NCI-H1417 treated with DMSO at 0.1 percent for 48 hours (cell line): ENCODE results near the gene XBP1.
"Not testable (repeated sequence)": the region's sequence is repeated elsewhere in the genome, so short reads cannot be mapped to it uniquely, and the experiment has no call there.

Source experiments
- DNase-seq: peaks from one replicate; lab custom pipeline; 2025; lab: John Stamatoyannopoulos, UW

Gene XBP1

GRCh38 chr22:28791841-28792490, 8.4 kb downstream of the XBP1 start:
- DNase-seq = no peak

DNA sequence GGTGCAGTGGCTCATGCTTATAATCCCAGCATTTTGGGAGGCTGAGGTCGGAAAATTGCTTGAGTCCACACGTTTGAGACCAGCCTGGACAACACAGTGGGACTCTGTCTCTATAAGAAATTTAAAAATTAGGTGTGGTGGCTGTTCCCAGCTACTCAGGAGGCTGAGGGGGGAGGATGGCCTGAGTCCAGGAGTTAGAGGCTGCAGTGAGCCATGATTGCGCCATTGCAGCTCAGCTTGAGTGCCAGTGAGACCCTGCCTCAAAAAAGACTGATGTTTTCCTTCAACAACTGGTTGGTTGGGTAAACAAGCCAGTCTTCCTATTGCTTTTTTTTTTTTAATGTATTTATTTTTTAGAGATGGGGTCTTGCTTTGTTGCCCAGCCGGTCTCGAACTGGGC, 9.2 kb downstream of the XBP1 start:
- no peak for DNase-seq

DNA sequence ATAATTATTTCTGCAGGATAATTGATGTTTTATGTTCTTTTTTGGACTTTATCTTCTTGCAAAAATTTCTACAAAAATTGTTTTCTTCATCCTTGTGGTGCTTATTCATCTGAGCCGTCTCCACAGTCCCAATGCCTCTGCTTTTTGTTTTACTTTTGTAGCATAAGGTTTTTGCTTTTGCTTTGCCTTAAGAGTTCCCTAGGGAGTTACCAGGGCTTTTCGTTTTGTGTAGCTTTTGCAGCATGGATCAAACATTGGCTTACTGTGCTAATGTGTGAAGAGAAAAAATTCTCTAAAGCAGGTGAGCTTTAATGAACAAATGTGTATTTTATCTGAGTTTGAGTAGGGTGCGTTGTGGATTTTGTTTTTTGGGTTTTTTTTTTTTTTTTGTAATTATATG, 11.8 kb downstream of the XBP1 start:
- no peak for DNase-seq

GRCh38 chr22:28783786-28784671, 16.3 kb downstream of the XBP1 start:
- DNase-seq = no peak

GRCh38 chr22:28780296-28780695, 20.1 kb downstream of the XBP1 start:
- DNase-seq = no peak

DNA sequence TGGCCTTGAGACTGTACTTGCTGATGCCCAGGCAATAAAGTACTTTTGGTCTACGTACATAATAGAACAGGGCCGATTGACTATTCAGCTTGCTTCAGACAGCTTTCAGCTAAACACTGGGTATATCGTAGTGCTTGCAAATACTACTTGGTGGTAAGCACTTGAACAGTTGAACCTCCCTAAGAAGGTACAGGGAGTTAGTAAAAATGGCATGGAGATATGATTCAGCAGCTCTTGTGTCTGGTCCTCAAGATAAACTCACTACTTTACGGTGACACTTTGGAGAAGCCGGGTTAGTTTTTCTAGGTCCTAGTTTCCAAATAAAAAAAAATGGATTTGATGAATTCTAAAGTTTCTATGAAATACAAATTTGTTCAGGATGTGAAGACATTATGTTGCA, 20.5 kb downstream of the XBP1 start:
- no peak for DNase-seq

DNA sequence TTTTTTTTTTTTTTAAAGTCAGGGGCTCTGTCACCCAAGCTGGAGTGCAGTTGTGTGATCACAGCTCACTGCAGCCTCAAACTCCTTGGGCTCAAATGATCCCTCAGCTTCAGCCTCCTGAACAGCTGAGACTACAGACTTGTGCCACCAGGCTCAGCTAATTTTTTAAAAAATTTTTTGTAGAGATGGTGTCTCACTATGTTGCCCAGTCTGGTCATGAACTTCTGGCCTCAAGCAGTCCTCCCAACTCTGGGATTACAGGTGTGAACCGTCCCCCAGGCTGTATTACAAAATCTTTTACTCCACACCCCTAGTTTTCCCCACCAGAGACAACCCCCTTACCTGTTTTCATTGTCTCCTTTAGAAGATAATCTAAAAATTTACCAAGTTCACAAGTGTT, 26.0 kb downstream of the XBP1 start:
- no peak for DNase-seq

- no peak for DNase-seq
These were observed 26.9 kb downstream of the XBP1 start for GRCh38 chr22:28773461-28773867.

GRCh38 chr22:28772633-28773460, 27.5 kb downstream of the XBP1 start, which contains the start of gene CCDC117:
CCDC117 (plus strand) TSS chr22:28772695; CDS start chr22:28772850, 155 bp downstream.
- peak; percentile 50 for DNase-seq

GRCh38 chr22:28771195-28771791, 29.1 kb downstream of the XBP1 start:
- no peak for DNase-seq

- no peak for DNase-seq
These were observed 30.8 kb downstream of the XBP1 start for GRCh38 chr22:28769394-28770085.

DNA sequence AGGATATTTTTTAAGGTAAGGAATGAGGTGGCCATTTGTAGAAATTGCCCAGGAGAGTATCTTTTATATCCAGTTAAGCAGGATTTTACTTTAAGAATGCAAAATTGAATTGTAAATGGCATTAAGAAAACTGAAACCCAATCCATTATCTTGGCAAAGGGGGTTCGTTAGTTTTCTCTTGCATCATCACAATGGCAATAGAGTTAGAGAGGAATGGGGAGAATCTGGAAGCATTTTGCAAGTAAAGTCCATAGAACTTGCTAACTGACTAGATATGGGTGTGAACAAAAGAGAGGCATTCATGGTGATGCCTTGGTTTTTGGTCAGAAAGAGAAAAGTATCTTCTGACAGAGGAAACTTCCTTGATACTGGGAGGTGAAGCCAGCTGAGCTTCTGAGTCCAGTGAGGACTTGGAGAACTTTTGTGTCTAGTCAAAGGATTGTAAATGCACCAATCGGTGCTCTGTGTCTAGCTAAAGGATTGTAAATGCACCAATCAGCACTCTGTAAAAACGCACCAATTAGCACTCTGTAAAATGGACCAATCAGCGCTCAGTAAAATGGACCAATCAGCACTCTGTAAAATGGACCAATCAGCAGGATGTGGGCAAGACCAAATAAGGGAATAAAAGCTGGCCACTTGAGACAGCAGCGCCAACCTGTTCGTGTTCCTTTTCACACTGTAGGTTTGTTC, 31.5 kb downstream of the XBP1 start:
- no peak for DNase-seq

GRCh38 chr22:28766628-28767027, 33.7 kb downstream of the XBP1 start:
- DNase-seq = no peak

DNA sequence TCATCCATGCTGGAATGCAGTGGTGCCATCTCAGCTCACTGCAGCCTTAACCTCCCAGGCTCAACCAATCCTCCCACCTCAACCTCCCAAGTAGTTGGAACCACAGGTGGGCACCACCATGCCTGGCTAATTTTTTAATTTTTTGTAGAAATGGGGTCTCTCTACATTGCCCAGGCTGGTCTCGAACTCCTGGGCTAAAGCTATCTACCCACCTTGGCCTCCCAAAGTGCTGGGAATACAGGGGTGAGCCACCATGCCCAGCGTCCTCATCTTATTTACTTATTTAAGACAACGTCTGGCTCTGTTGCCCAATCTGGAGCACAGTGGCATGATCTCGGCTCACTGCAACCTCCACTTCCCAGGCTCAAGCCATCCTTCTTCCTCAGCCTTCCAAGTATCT, 38.4 kb downstream of the XBP1 start:
- not testable (repeated sequence) for DNase-seq

DNA sequence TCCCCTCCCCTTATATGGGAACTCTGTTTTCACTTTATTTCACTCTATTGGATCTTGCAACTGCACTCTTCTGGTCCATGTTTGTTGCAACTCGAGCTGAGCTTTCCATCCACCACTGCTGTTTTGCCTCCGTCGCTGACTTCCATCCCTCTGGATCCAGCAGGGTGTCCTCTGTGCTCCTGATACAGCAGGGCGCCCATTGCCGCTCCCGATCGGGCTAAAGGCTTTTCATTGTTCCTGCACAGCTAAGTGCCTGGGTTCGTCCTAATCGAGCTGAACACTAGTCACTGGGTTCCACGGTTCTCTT, 39.0 kb downstream of the XBP1 start:
- no peak for DNase-seq

DNA sequence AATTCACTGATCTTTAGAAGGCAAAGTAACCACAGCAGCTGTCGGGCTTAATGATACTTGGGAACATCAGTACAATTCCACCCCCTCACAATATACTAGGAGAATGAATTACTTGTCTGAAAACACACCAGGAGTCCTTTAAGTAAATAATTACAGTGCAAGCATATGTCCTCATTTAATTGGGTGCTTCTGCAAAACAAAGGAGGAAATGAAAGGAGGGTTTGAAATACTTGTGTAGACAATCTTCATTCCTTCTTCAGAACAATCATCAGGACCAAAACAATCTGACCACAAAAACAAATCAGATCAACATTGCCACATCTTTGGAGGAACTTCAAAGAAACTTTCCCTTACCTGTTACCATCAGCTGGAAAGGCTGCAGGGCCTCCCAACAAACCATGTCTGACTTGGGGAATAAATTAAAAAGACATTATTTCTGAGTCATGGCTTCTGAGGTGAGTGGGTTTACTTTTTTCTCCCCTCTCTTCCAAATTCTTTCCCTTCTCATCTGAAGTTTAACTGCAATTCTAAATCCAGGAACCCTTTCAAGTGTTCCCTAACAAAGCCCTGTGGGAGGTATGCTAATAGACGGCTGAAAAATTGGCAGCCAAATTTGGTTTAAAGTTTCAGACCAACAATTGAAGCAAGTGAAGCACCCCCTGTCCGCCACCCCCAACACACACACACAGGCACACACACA, 40.4 kb downstream of the XBP1 start:
- DNase-seq = peak; percentile 18

- DNase-seq = not testable (repeated sequence)
These were observed 45.9 kb downstream of the XBP1 start for GRCh38 chr22:28754512-28754911.

DNA sequence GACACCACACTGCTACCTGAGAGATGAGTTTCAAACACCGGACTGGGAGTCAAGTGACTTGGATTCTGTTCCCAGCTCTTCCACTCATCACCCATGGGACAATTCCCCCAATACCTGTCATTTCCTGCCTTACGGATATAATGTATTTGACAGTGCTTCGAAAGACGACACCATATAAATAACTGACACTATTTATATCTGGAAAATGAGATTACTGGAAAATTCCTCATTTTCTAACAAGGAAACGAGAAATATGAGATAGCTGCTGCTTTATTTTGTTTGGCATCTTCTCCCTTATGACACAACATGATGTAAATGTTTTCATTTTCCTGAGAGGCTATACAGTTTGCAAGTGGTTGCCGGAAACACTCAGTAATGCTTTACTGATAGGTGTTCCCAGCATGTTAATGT, 49.9 kb downstream of the XBP1 start:
- DNase-seq = no peak
